A673 (cell line): ENCODE measurements around the gene ZNF202.

ENCODE experiments used
- CTCF ChIP-seq: fragments of 300-800, 200-600 bp; sonication (generic); conservative IDR thresholded peaks from 2 replicates; pipeline ENCODE4 v1.5.1; 2017; ENCODE audit warnings: low read depth, mild to moderate bottlenecking, antibody characterized with exemption, low read length, moderate library complexity, mixed read lengths
- EZH2 ChIP-seq: fragments of 200-600 bp; sonication (generic); IDR thresholded peaks from 2 replicates; pipeline ENCODE4 v1.6.1; 2017; ENCODE audit warnings: borderline replicate concordance, low read depth, mild to moderate bottlenecking, mixed read lengths, antibody characterized with exemption, low read length; ENCODE audit not compliant: poor library complexity, severe bottlenecking

- no peak for TF ChIP-seq CTCF
- TF ChIP-seq EZH2: no peak
Measured at GRCh38 chr11:123738374-123738773, 3.1 kb downstream of the ZNF202 start.
